Measurements from ENCODE around the gene SMIM41. TPM values are rescaled to one million over a fixed set of nuclear protein-coding genes. Genes with fewer than 3 reads are reported as not detected.

SMIM41 gene
- total RNA-seq, 4 donors from 2014 or later, result not detected

GRCh38 chr12:52052468-52053186, 26.9 kb upstream of the SMIM41 start:
- ATAC-seq, result no peak
- peak overlapping the region; percentile 50 to 81 (median 68) for H3K4me3 ChIP-seq
- H3K36me3 ChIP-seq, result peaks cover 0 to 35% of the 10 kb centered on the region in 2 donors
- H3K4me1 ChIP-seq, result peaks cover 25 to 32% of the 10 kb centered on the region in 2 donors
- H3K9me3 ChIP-seq, result no peaks in the 10 kb centered on the region
- intact Hi-C loops (cut with DNase I; ENCODE audit: low total_unique reads), result no loop called here
- TF ChIP-seq CTCF (IDR thresholded peaks at IDR 0.05 in 4 of 5, conservative IDR thresholded peaks at IDR 0.05 in 1 of 5) (no peak), POLR2A (IDR thresholded peaks at IDR 0.05) (peak in 1 of 2 donors; percentile 4)
- no peaks in the 10 kb centered on the region for H3K27me3 ChIP-seq
- DNase-seq, result no peak
- in situ Hi-C loops (cut with MboI; ENCODE audit: low sequenced_read_pairs in 4 of 4), result no loop called here
- H3K27ac ChIP-seq, result peak overlapping the region; percentile 90 to 98 (median 94)

GRCh38 chr12:52053536-52054209, 25.8 kb upstream of the SMIM41 start:
- ATAC-seq, result no peak
- intact Hi-C loops (cut with DNase I; ENCODE audit: low total_unique reads), result no loop called here
- in situ Hi-C loops (cut with MboI; ENCODE audit: low sequenced_read_pairs in 4 of 4), result no loop called here
- Histone ChIP-seq H3K27ac (peak overlapping the region; percentile 90 to 98 (median 94)), H3K36me3 (peaks cover 0 to 45% of the 10 kb centered on the region in 2 donors), H3K27me3 (no peaks in the 10 kb centered on the region), H3K9me3 (no peaks in the 10 kb centered on the region), H3K4me1 (peaks cover 22 to 31% of the 10 kb centered on the region in 2 donors), H3K4me3 (peak overlapping the region in 3 of 4 donors; percentile 50 to 81 (median 66))
- peak in 1 of 2 donors; percentile 20 for DNase-seq
- TF ChIP-seq CTCF (IDR thresholded peaks at IDR 0.05 in 4 of 5, conservative IDR thresholded peaks at IDR 0.05 in 1 of 5) (no peak), POLR2A (IDR thresholded peaks at IDR 0.05) (no peak)

GRCh38 chr12:52054231-52054832, 25.2 kb upstream of the SMIM41 start:
- H3K4me1 ChIP-seq, result peaks cover 15 to 24% of the 10 kb centered on the region in 2 donors
- DNase-seq (peak in 1 of 2 donors; percentile 22), ATAC-seq (no peak)
- intact Hi-C loops (cut with DNase I; ENCODE audit: low total_unique reads), result no loop called here
- peak overlapping the region in 2 of 4 donors; percentile 66 to 81 for H3K4me3 ChIP-seq
- H3K27me3 ChIP-seq, result no peaks in the 10 kb centered on the region
- TF ChIP-seq POLR2A (IDR thresholded peaks at IDR 0.05), result no peak
- TF ChIP-seq CTCF (IDR thresholded peaks at IDR 0.05 in 4 of 5, conservative IDR thresholded peaks at IDR 0.05 in 1 of 5), result no peak
- peaks cover 0 to 52% of the 10 kb centered on the region in 2 donors for H3K36me3 ChIP-seq
- in situ Hi-C loops (cut with MboI; ENCODE audit: low sequenced_read_pairs in 4 of 4), result no loop called here
- H3K27ac ChIP-seq, result peak overlapping the region; percentile 90 to 98 (median 94)
- H3K9me3 ChIP-seq, result no peaks in the 10 kb centered on the region

- peak in 1 of 2 donors; percentile 13 for DNase-seq
- intact Hi-C loops (cut with DNase I; ENCODE audit: low total_unique reads), result no loop called here
- H3K4me3 ChIP-seq, result no peak overlapping the region
- H3K27me3 ChIP-seq, result no peaks in the 10 kb centered on the region
- ATAC-seq, result no peak
- TF ChIP-seq CTCF (IDR thresholded peaks at IDR 0.05 in 4 of 5, conservative IDR thresholded peaks at IDR 0.05 in 1 of 5) (no peak), POLR2A (IDR thresholded peaks at IDR 0.05) (no peak)
- no peaks in the 10 kb centered on the region for H3K9me3 ChIP-seq
- H3K4me1 ChIP-seq, result peaks cover 9 to 17% of the 10 kb centered on the region in 2 donors
- H3K27ac ChIP-seq, result peak overlapping the region; percentile 90 to 98 (median 94)
- peaks cover 0 to 56% of the 10 kb centered on the region in 2 donors for H3K36me3 ChIP-seq
- in situ Hi-C loops (cut with MboI; ENCODE audit: low sequenced_read_pairs in 4 of 4), result no loop called here
These were observed 24.4 kb upstream of the SMIM41 start for GRCh38 chr12:52054833-52055730.
